Lower leg skin (tissue), 3 donors: Measurements from ENCODE around the gene EEF2.

Source experiments
- CTCF ChIP-seq, 3 donors: fragments of 450-650 bp; IDR thresholded peaks; one replicate each; pipeline ENCODE4 v1.5.1; 2016; ENCODE audit warnings: antibody characterized with exemption in 3 of 3, mild to moderate bottlenecking in 3 of 3, moderate library complexity in 2 of 3
- POLR2A ChIP-seq, 2 donors: fragments of 450-650 bp; IDR thresholded peaks; one replicate each; pipeline ENCODE4 v1.6.1; 2016 to 2017; ENCODE audit warnings: antibody characterized with exemption in 2 of 2, mild to moderate bottlenecking in 1 of 2, moderate library complexity in 1 of 2

- no peak for TF ChIP-seq CTCF (IDR thresholded peaks at IDR 0.05)
- TF ChIP-seq POLR2A (IDR thresholded peaks at IDR 0.05), result no peak
Measured at GRCh38 chr19:3931041-3931440, 54.2 kb downstream of the EEF2 start.
